ENCODE measurements around the gene COX6A2. TPM values are rescaled to one million over a fixed set of nuclear protein-coding genes. Genes with fewer than 3 reads are reported as not detected.

The COX6A2 gene
- total RNA-seq, 1 experiment from 2014 or later: not detected

- Histone ChIP-seq H3K27me3 (ENCODE audit: control insufficient read depth, insufficient read depth, low read length) (no peaks in the 10 kb centered on the region), H3K4me1 (ENCODE audit: control insufficient read depth, insufficient read depth, low read length) (0 out of 2 replicates have a peak, but pooled peaks cover under 1% of the 10 kb centered on the region), H3K27ac (ENCODE audit: low read length) (no peak overlapping the region), H3K4me3 (ENCODE audit: low read depth in 2 of 2, low read length in 2 of 2) (no peak overlapping the region), H3K9me3 (ENCODE audit: control insufficient read depth, insufficient read depth, low read depth, low read length) (no peaks in the 10 kb centered on the region), H3K36me3 (ENCODE audit: control insufficient read depth, insufficient read depth, low read length) (no peaks in the 10 kb centered on the region)
- no peak for DNase-seq (ENCODE audit: low read depth, low spot score)
- ChIA-PET POLR2A (no interaction called here), CTCF (no interaction called here)
- intact Hi-C loops (cut with micrococcal nuclease; ENCODE audit: unreplicated experiment) (no loop called here), in situ Hi-C loops (cut with HindIII; ENCODE audit: low pct_unique_long_range_greater_than_20kb, low sequenced_read_pairs) (no loop called here)
- BruUV-seq (replicated peaks): no TSS peak
- TF ChIP-seq SIN3A (IDR thresholded peaks at IDR 0.05; ENCODE audit: borderline replicate concordance, insufficient read depth, low read depth, low read length): no peak
- TF ChIP-seq POLR2AphosphoS5 (IDR thresholded peaks at IDR 0.05; ENCODE audit: low read depth, low read length): no peak
- TF ChIP-seq CTCF (IDR thresholded peaks at IDR 0.05): no peak
- TF ChIP-seq REST (IDR thresholded peaks at IDR 0.05; ENCODE audit: insufficient read depth in 1 of 2, low read depth in 2 of 2, low read length in 1 of 2): no peak
- TF ChIP-seq TCF7L2 (IDR thresholded peaks at IDR 0.05; ENCODE audit: low read depth, low read length): no peak
- no peak for ATAC-seq
Observed at GRCh38 chr16:31466381-31466841, 38.3 kb upstream of the COX6A2 start.

- H3K4me3 ChIP-seq (ENCODE audit: low read depth in 2 of 2, low read length in 2 of 2): no peak overlapping the region
- no peak for DNase-seq (ENCODE audit: low read depth, low spot score)
- no peaks in the 10 kb centered on the region for H3K27me3 ChIP-seq (ENCODE audit: control insufficient read depth, insufficient read depth, low read length)
- BruUV-seq (replicated peaks): no TSS peak
- in situ Hi-C loops (cut with HindIII; ENCODE audit: low pct_unique_long_range_greater_than_20kb, low sequenced_read_pairs): no loop called here
- H3K4me1 ChIP-seq (ENCODE audit: control insufficient read depth, insufficient read depth, low read length): peaks cover under 1% of the 10 kb centered on the region; the same call in 1 of the 2 replicates
- TF ChIP-seq POLR2AphosphoS5 (IDR thresholded peaks at IDR 0.05; ENCODE audit: low read depth, low read length) (no peak), CTCF (IDR thresholded peaks at IDR 0.05) (no peak), REST (IDR thresholded peaks at IDR 0.05; ENCODE audit: insufficient read depth in 1 of 2, low read depth in 2 of 2, low read length in 1 of 2) (no peak), TCF7L2 (IDR thresholded peaks at IDR 0.05; ENCODE audit: low read depth, low read length) (no peak), SIN3A (IDR thresholded peaks at IDR 0.05; ENCODE audit: borderline replicate concordance, insufficient read depth, low read depth, low read length) (no peak)
- POLR2A ChIA-PET: no interaction called here
- no peak overlapping the region for H3K27ac ChIP-seq (ENCODE audit: low read length)
- H3K9me3 ChIP-seq (ENCODE audit: control insufficient read depth, insufficient read depth, low read depth, low read length): no peaks in the 10 kb centered on the region
- no peaks in the 10 kb centered on the region for H3K36me3 ChIP-seq (ENCODE audit: control insufficient read depth, insufficient read depth, low read length)
- ATAC-seq: no peak
- CTCF ChIA-PET: no interaction called here
- intact Hi-C loops (cut with micrococcal nuclease; ENCODE audit: unreplicated experiment): no loop called here
Observed at GRCh38 chr16:31465788-31466370, 37.7 kb upstream of the COX6A2 start.
